ENCODE measurements around the gene DOCK9. TPM values are rescaled to one million over a fixed set of nuclear protein-coding genes. Genes with fewer than 3 reads are reported as not detected.
A peak's percentile ranks its signal among the peaks of the same experiment; 100 is the strongest.

Gene DOCK9
- total RNA-seq, 1 donor from 2014 or later, result 56.3 TPM

DNA sequence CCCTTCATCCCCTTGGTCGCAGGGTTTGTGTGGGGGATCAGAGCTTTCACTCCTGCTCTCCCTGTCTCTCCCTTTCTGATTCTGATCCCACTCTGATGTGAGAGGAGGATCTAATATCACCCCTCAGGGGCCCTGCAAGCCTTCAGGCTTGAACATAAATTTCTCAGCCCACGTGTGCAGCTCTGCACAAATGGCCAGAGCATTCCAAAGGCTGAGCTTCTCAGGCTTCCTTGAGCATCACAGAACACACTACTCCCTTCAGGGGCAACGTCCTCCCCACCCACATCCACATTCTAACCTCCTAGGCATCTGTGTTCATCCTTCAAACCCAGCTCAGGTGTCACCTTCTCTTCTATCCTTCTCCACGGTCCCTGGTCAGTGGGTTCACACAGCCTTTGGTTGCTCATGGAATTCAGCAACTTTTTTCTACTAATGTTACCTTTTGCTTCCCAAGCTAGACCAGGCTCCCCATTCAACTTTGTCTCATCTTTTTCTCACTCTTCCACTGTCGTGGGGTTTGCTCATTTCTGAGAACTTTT lies 24.4 kb upstream of the DOCK9 start:
- H3K4me3 Mint-ChIP-seq (ENCODE audit: unreplicated experiment), result no peak overlapping the region
- H3K9ac ChIP-seq (ENCODE audit: low read length), result no peak overlapping the region
- H3K36me3 Mint-ChIP-seq (ENCODE audit: low read depth, unreplicated experiment), result peaks cover 13% of the 10 kb centered on the region
- no peak overlapping the region for H3K27ac Mint-ChIP-seq (ENCODE audit: unreplicated experiment)
- H3K27me3 Mint-ChIP-seq (ENCODE audit: low read depth, unreplicated experiment), result peaks cover 5% of the 10 kb centered on the region
- peaks cover 2% of the 10 kb centered on the region for H3K9me3 Mint-ChIP-seq (ENCODE audit: unreplicated experiment)
- FAIRE-seq, result no peak
- no peaks in the 10 kb centered on the region for H4K20me1 ChIP-seq (ENCODE audit: insufficient read depth, low read length)
- no peak overlapping the region for H2AFZ ChIP-seq (ENCODE audit: low read depth, low read length)
- H3K4me1 ChIP-seq (ENCODE audit: insufficient read depth, low read length), result peaks cover 12% of the 10 kb centered on the region
- no peaks in the 10 kb centered on the region for H3K27me3 ChIP-seq (ENCODE audit: insufficient read depth, low read length)
- H3K4me2 ChIP-seq (ENCODE audit: low read length), result no peak overlapping the region
- no peak overlapping the region for H3K27ac ChIP-seq (ENCODE audit: low read depth, low read length)
- H3K79me2 ChIP-seq (ENCODE audit: insufficient read depth, low read length), result no peaks in the 10 kb centered on the region
- no peaks in the 10 kb centered on the region for H3K9me3 ChIP-seq (ENCODE audit: insufficient read depth, low read depth, low read length)
- no peak overlapping the region for H3K4me3 ChIP-seq (ENCODE audit: insufficient read depth, low read depth, low read length)
- H3K4me1 Mint-ChIP-seq (ENCODE audit: low read depth, unreplicated experiment), result peaks cover 39% of the 10 kb centered on the region
- no peak for DNase-seq (ENCODE audit: low read depth)
- no peaks in the 10 kb centered on the region for H3K36me3 ChIP-seq (ENCODE audit: insufficient read depth, low read length)
- no peak for TF ChIP-seq EZH2 (IDR thresholded peaks at IDR 0.05; ENCODE audit: insufficient read depth, low read length)
- TF ChIP-seq, protein P1, sequence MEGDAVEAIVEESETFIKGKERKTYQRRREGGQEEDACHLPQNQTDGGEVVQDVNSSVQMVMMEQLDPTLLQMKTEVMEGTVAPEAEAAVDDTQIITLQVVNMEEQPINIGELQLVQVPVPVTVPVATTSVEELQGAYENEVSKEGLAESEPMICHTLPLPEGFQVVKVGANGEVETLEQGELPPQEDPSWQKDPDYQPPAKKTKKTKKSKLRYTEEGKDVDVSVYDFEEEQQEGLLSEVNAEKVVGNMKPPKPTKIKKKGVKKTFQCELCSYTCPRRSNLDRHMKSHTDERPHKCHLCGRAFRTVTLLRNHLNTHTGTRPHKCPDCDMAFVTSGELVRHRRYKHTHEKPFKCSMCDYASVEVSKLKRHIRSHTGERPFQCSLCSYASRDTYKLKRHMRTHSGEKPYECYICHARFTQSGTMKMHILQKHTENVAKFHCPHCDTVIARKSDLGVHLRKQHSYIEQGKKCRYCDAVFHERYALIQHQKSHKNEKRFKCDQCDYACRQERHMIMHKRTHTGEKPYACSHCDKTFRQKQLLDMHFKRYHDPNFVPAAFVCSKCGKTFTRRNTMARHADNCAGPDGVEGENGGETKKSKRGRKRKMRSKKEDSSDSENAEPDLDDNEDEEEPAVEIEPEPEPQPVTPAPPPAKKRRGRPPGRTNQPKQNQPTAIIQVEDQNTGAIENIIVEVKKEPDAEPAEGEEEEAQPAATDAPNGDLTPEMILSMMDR (IDR thresholded peaks at IDR 0.05; ENCODE audit: insufficient read depth, low read depth, low read length), result no peak

DNA sequence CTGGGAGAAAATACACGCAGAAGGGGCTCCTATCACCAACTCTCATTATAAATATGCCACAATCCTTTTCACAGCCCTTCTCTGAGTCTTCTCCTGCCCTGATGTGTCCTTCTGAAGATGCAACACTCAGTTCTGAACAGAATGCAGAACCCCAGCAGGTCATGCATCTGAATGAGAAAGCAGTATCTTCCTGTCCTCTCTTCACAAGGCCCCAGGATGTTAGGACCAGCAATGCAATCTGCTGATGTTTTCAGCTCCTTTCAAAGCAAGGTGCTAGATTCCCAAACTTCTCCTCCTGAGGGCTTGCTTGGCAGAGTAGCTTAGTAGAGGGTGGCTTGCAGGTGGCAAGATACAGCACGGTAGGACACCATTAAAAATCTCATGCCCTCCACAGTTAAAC lies 22.3 kb upstream of the DOCK9 start:
- DNase-seq (ENCODE audit: low read depth), result no peak
- Histone ChIP-seq H3K27me3 (ENCODE audit: insufficient read depth, low read length) (no peaks in the 10 kb centered on the region), H3K4me3 (ENCODE audit: insufficient read depth, low read depth, low read length) (no peak overlapping the region), H3K27ac (ENCODE audit: low read depth, low read length) (no peak overlapping the region), H3K79me2 (ENCODE audit: insufficient read depth, low read length) (no peaks in the 10 kb centered on the region), H3K4me1 (ENCODE audit: insufficient read depth, low read length) (peaks cover 12% of the 10 kb centered on the region), H4K20me1 (ENCODE audit: insufficient read depth, low read length) (no peaks in the 10 kb centered on the region), H3K9me3 (ENCODE audit: insufficient read depth, low read depth, low read length) (no peaks in the 10 kb centered on the region), H2AFZ (ENCODE audit: low read depth, low read length) (no peak overlapping the region), H3K36me3 (ENCODE audit: insufficient read depth, low read length) (no peaks in the 10 kb centered on the region), H3K4me2 (ENCODE audit: low read length) (no peak overlapping the region), H3K9ac (ENCODE audit: low read length) (no peak overlapping the region)
- no peak overlapping the region for H3K27ac Mint-ChIP-seq (ENCODE audit: unreplicated experiment)
- H3K36me3 Mint-ChIP-seq (ENCODE audit: low read depth, unreplicated experiment), result peaks cover 13% of the 10 kb centered on the region
- peaks cover 5% of the 10 kb centered on the region for H3K27me3 Mint-ChIP-seq (ENCODE audit: low read depth, unreplicated experiment)
- H3K4me3 Mint-ChIP-seq (ENCODE audit: unreplicated experiment), result no peak overlapping the region
- TF ChIP-seq, protein P1 (IDR thresholded peaks at IDR 0.05; ENCODE audit: insufficient read depth, low read depth, low read length), result no peak
- no peak for TF ChIP-seq EZH2 (IDR thresholded peaks at IDR 0.05; ENCODE audit: insufficient read depth, low read length)
- FAIRE-seq, result no peak
- peaks cover 45% of the 10 kb centered on the region for H3K4me1 Mint-ChIP-seq (ENCODE audit: low read depth, unreplicated experiment)
- peaks cover 2% of the 10 kb centered on the region for H3K9me3 Mint-ChIP-seq (ENCODE audit: unreplicated experiment)

DNA sequence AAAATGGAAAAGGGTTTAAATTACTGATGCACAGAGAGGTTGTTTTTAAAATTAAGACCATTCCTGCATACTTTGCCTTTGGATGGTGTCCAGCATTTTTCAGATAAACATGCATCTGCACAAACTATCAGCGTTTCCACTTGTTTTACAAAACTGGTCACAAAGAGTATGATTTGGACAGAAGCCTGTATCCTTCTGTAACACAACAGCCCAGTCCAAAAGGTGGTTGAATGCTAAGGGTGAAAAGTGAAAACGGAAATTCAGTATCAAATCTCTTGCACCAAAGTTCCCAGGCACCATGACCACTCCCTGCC lies 21.7 kb upstream of the DOCK9 start:
- Histone ChIP-seq H3K36me3 (ENCODE audit: insufficient read depth, low read length) (no peaks in the 10 kb centered on the region), H3K27me3 (ENCODE audit: insufficient read depth, low read length) (no peaks in the 10 kb centered on the region), H4K20me1 (ENCODE audit: insufficient read depth, low read length) (no peaks in the 10 kb centered on the region), H3K9ac (ENCODE audit: low read length) (no peak overlapping the region), H3K4me3 (ENCODE audit: insufficient read depth, low read depth, low read length) (no peak overlapping the region), H3K27ac (ENCODE audit: low read depth, low read length) (no peak overlapping the region), H3K79me2 (ENCODE audit: insufficient read depth, low read length) (no peaks in the 10 kb centered on the region), H3K4me2 (ENCODE audit: low read length) (no peak overlapping the region), H3K9me3 (ENCODE audit: insufficient read depth, low read depth, low read length) (no peaks in the 10 kb centered on the region), H3K4me1 (ENCODE audit: insufficient read depth, low read length) (peaks cover 12% of the 10 kb centered on the region), H2AFZ (ENCODE audit: low read depth, low read length) (no peak overlapping the region)
- peaks cover 13% of the 10 kb centered on the region for H3K36me3 Mint-ChIP-seq (ENCODE audit: low read depth, unreplicated experiment)
- H3K9me3 Mint-ChIP-seq (ENCODE audit: unreplicated experiment), result peaks cover 2% of the 10 kb centered on the region
- no peak overlapping the region for H3K4me3 Mint-ChIP-seq (ENCODE audit: unreplicated experiment)
- peaks cover 5% of the 10 kb centered on the region for H3K27me3 Mint-ChIP-seq (ENCODE audit: low read depth, unreplicated experiment)
- no peak for FAIRE-seq
- TF ChIP-seq, protein P1 (IDR thresholded peaks at IDR 0.05; ENCODE audit: insufficient read depth, low read depth, low read length), result no peak
- no peak for TF ChIP-seq EZH2 (IDR thresholded peaks at IDR 0.05; ENCODE audit: insufficient read depth, low read length)
- H3K27ac Mint-ChIP-seq (ENCODE audit: unreplicated experiment), result no peak overlapping the region
- H3K4me1 Mint-ChIP-seq (ENCODE audit: low read depth, unreplicated experiment), result peaks cover 43% of the 10 kb centered on the region
- DNase-seq (ENCODE audit: low read depth), result peak; percentile 28
